HepG2 (cell line): Measurements from ENCODE around the gene GLB1L3. TPM values are rescaled to one million over a fixed set of nuclear protein-coding genes. Genes with fewer than 3 reads are reported as not detected.
A peak's percentile ranks its signal among the peaks of the same experiment; 100 is the strongest.

Source experiments
- ATAC-seq: fragments of 200-7000 bp; cut with Tn5 transposase; 3 replicates; pipeline ENCODE4 v1.9.1; 2020; ENCODE audit warnings: mild to moderate bottlenecking, moderate library complexity
- BruUV-seq: library from RNA; stranded (reverse); fragments of 400-500 nt; replicated peaks from 2 replicates; lab custom pipeline; 2021; lab: Mats Ljungman, UMichigan
- CTCF ChIA-PET: fragments of 300-600 bp; formaldehyde crosslinking; extraction: SDS; loops from one replicate; lab custom pipeline; 2021; ENCODE audit warnings: low total read pairs, inconsistent platforms, low intra/inter-chr PET ratio; lab: Yijun Ruan, JAX
- POLR2A ChIA-PET: fragments of 350-600 bp; sonication (Branson Sonifier 250); formaldehyde crosslinking; loops from one replicate; lab custom pipeline; 2020; ENCODE audit warnings: antibody characterized with exemption, inconsistent platforms; lab: Yijun Ruan, JAX
- DNase-seq: peaks from one replicate; pipeline ENCODE4 v3.0.0-alpha.2; 2015; ENCODE audit warnings: low spot score
- FAIRE-seq: peaks from 3 replicates; lab custom pipeline; 2011; peaks lifted over from hg19 to GRCh38; lab: Jason Lieb, UNC
- H2AFZ ChIP-seq: one replicate; pipeline ENCODE4 v1.6.1; 2011; ENCODE audit warnings: low read length, inconsistent platforms
- H3K27ac ChIP-seq: fragments of 300-600 bp; 3 replicates; pipeline ENCODE4 v1.8.0; 2011; ENCODE audit warnings: mixed run types, mild to moderate bottlenecking, mixed read lengths, low read length, inconsistent platforms; ENCODE audit not compliant: insufficient read depth; ENCODE audit errors: extremely low read length
- H3K27me3 ChIP-seq, 2 experiments: fragments of 200-600 bp in 1 of 2; 2 replicates in 1 of 2; 3 replicates in 1 of 2; pipeline versions ENCODE4 v1.6.0 to v1.8.0; 2011; ENCODE audit warnings: low read length in 2 of 2, mild to moderate bottlenecking in 2 of 2, moderate library complexity in 2 of 2, inconsistent platforms in 1 of 2; ENCODE audit not compliant: insufficient read depth in 2 of 2, control insufficient read depth in 1 of 2
- H3K36me3 ChIP-seq, 2 experiments: fragments of 200-600 bp in 1 of 2; replicated peaks in 1 of 2; 2 replicates in 1 of 2; 3 replicates in 1 of 2; pipeline versions ENCODE4 v1.5.1 to v1.8.0; 2011; ENCODE audit warnings: low read length in 2 of 2, inconsistent platforms in 1 of 2; ENCODE audit not compliant: insufficient read depth in 2 of 2, control insufficient read depth in 1 of 2
- H3K4me1 ChIP-seq: 2 replicates; pipeline ENCODE4 v1.5.1; 2012; ENCODE audit warnings: low read length, inconsistent platforms; ENCODE audit not compliant: insufficient read depth
- H3K4me2 ChIP-seq: 2 replicates; pipeline ENCODE4 v1.6.0; 2011; ENCODE audit warnings: low read depth, low read length, inconsistent platforms
- H3K4me3 ChIP-seq, 3 experiments: fragments of 200-600 bp in 1 of 3; sonication (generic), shearing (Covaris generic) in 1 of 3; replicated peaks in 1 of 3; 2 replicates each; pipeline ENCODE4 v1.5.1; 2011 to 2016; ENCODE audit warnings: low read length in 3 of 3, inconsistent platforms in 2 of 3, low read depth in 2 of 3, mild to moderate bottlenecking in 2 of 3, control low read depth in 1 of 3, mixed read lengths in 1 of 3; ENCODE audit not compliant: insufficient read depth in 1 of 3
- H3K79me2 ChIP-seq: one replicate; pipeline ENCODE4 v1.6.1; 2011; ENCODE audit warnings: low read length, inconsistent platforms; ENCODE audit not compliant: insufficient read depth
- H3K9ac ChIP-seq: 2 replicates; pipeline ENCODE4 v1.6.0; 2011; ENCODE audit warnings: mild to moderate bottlenecking, low read depth, low read length, inconsistent platforms; ENCODE audit not compliant: insufficient read depth
- H3K9me3 ChIP-seq: 2 replicates; pipeline ENCODE4 v1.5.1; 2012; ENCODE audit warnings: mild to moderate bottlenecking, low read length
- H4K20me1 ChIP-seq: 2 replicates; pipeline ENCODE4 v1.6.0; 2011; ENCODE audit warnings: inconsistent platforms, mild to moderate bottlenecking, low read length, moderate library complexity; ENCODE audit not compliant: insufficient read depth
- CENPX ChIP-seq: sonication (generic); formaldehyde crosslinking; IDR thresholded peaks from 2 replicates; pipeline ENCODE4 v1.9.0; 2021; ENCODE audit warnings: mild to moderate bottlenecking, missing genetic modification reagents, moderate library complexity
- CREM ChIP-seq, 2 experiments: sonication (generic) in 1 of 2; formaldehyde crosslinking in 1 of 2; IDR thresholded peaks; 2 replicates each; pipeline versions ENCODE4 v1.4.0 to v1.6.1; 2016 to 2020; ENCODE audit warnings: antibody characterized with exemption in 1 of 2, mild to moderate bottlenecking in 1 of 2, missing genetic modification reagents in 1 of 2
- GABPB1 ChIP-seq: IDR thresholded peaks from 2 replicates; pipeline ENCODE4 v1.6.1; 2016; ENCODE audit warnings: mild to moderate bottlenecking, missing genetic modification reagents, moderate library complexity, missing compliant biosample characterization
- MAFF ChIP-seq: IDR thresholded peaks from 2 replicates; pipeline ENCODE4 v1.6.1; 2011; ENCODE audit warnings: low read depth, low read length, improper control_type of control experiment
- MAFK ChIP-seq, 2 experiments: IDR thresholded peaks in 1 of 2; conservative IDR thresholded peaks in 1 of 2; 2 replicates each; pipeline ENCODE4 v1.6.1; 2011; ENCODE audit warnings: improper control_type of control experiment in 2 of 2, low read length in 2 of 2
- PHF8 ChIP-seq: sonication (generic); formaldehyde crosslinking; IDR thresholded peaks from 2 replicates; pipeline ENCODE4 v1.5.0; 2020; ENCODE audit warnings: missing genetic modification reagents
- TFDP1 ChIP-seq: IDR thresholded peaks from 2 replicates; pipeline ENCODE4 v1.6.1; 2016; ENCODE audit warnings: missing compliant biosample characterization, missing genetic modification reagents, borderline replicate concordance
- ZNF644 ChIP-seq: IDR thresholded peaks from 2 replicates; pipeline ENCODE4 v1.6.1; 2016; ENCODE audit warnings: low read depth
- WGBS: methylation state at CpG from one replicate; pipeline ENCODE4 v1.1.6; 2017; ENCODE audit warnings: low lambda C conversion rate; 5-methylcytosine and 5-hydroxymethylcytosine counted together
- in situ Hi-C: cut with HindIII; loops from 2 replicates; pipeline ENCODE4 v1.10.0; 2017; ENCODE audit warnings: low pct_unique_long_range_greater_than_20kb; ENCODE audit not compliant: extremely low pct_ligation_motif_present
- intact Hi-C: fragments of 100-400 bp; cut with micrococcal nuclease; formaldehyde crosslinking; loops from one replicate; pipeline ENCODE4 v1.10.0; 2022; ENCODE audit not compliant: unreplicated experiment
- polyA plus RNA-seq, 8 experiments: library from polyadenylated mRNA; depleted of rRNA in 3 of 8; stranded (reverse) in 7 of 8; unstranded in 1 of 8; fragments of >200 nt; fragmentation: Illumina TruSeq in 4 of 8; extraction: Trizol in 4 of 8; gene quantifications; 2 replicates each; pipeline versions ENCODE4 v1.2.1 to v1.2.3, GENCODE V29; 2011 to 2016; ENCODE audit warnings: low read depth in 4 of 8, missing spikeins in 1 of 8, mixed read lengths in 1 of 8; ENCODE audit not compliant: insufficient read depth in 1 of 8
- total RNA-seq, 5 experiments: library from RNA; depleted of rRNA; stranded (reverse); fragments of >200 nt; fragmentation: Illumina TruSeq; extraction: Trizol; gene quantifications; 2 replicates each; pipeline ENCODE4 v1.2.3, GENCODE V29; 2016; ENCODE audit warnings: low read depth in 1 of 5
- TF ChIP-seq, protein P1 (sequence below): sonication (generic); formaldehyde crosslinking; IDR thresholded peaks from 2 replicates; pipeline ENCODE4 v1.4.0; 2020; ENCODE audit warnings: mild to moderate bottlenecking, missing genetic modification reagents, borderline replicate concordance

Gene GLB1L3
- total and polyA plus RNA-seq, 2 of the 13 experiments (the other 11 are each of a cell fraction or from before 2014, with no cell fraction given), result not detected

DNA sequence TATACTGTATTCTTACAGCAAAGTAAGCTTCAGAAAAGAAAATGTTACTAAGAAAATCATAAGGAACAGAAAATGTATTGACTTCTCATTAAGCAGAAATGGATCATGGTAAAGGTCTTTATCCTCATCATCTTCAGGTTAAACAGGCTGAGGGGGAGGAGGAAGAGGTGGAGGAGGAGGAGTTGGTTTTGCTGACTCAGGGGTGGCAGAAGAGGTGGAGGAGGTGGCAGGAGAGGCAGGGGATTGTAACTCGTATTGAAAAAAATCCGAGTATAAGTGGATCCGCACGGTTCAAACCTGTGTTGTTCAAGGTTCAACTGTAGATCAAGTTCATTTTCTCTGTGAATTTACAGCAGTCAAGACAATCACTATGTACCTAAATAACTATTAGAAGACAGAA is 13.0 kb downstream of the GLB1L3 start:
- no peaks in the 10 kb centered on the region for H4K20me1 ChIP-seq
- H3K79me2 ChIP-seq, result no peaks in the 10 kb centered on the region
- H2AFZ ChIP-seq, result no peak overlapping the region
- intact Hi-C loops (no loop called here), in situ Hi-C loops (no loop called here)
- TF ChIP-seq MAFK (conservative IDR thresholded peaks at IDR 0.05 in 1 of 2, IDR thresholded peaks at IDR 0.05 in 1 of 2; ENCODE audit: low read length in 2 of 2), result peak; percentile 27 to 73; a peak in 2 of 4 replicates
- no peak for TF ChIP-seq TFDP1 (CRISPR knock-in tag)
- TF ChIP-seq MAFF, result peak; percentile 52
- no peak for TF ChIP-seq CREM (IDR thresholded peaks at IDR 0.05)
- TF ChIP-seq CREM (CRISPR knock-in tag; IDR thresholded peaks at IDR 0.05), result no peak
- TF ChIP-seq CENPX (CRISPR knock-in tag), result no peak
- ChIA-PET POLR2A (no interaction called here), CTCF (no interaction called here)
- peaks cover 0 to 39% of the 10 kb centered on the region in 2 experiments; a peak in 3 of 5 replicates for H3K27me3 ChIP-seq
- 25% methylated on average over 4 of the region's 4 CpGs for WGBS
- no TSS peak for BruUV-seq
- no peaks in the 10 kb centered on the region for H3K4me1 ChIP-seq
- no peak overlapping the region for H3K9ac ChIP-seq
- FAIRE-seq (no peak), DNase-seq (no peak), ATAC-seq (no peak)
- H3K4me2 ChIP-seq, result no peak overlapping the region
- no peak overlapping the region for H3K27ac ChIP-seq
- no peaks in the 10 kb centered on the region for H3K9me3 ChIP-seq
- H3K36me3 ChIP-seq, result no peaks in the 10 kb centered on the region
- H3K4me3 ChIP-seq, result no peak overlapping the region

DNA sequence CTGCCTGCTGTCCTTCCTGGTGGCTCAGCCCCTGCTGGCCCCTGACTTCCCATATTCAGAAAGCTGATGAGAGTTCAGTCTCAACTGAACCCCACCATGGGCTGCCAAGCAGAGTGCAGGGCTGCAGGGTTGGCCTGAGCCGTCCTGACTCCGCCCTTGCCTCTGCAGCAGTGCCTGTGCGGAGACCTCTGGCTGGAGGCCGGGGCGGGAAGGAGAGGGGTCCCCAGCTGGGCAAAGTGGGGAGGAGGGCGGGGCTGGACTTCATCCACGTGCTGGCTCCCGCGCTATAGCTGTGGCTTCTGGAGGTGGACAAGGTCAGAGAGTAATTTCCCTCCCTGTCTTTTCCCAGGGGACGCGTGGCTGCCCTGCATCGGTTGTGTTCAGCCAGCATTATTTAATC is 13.6 kb downstream of the GLB1L3 start:
- in situ Hi-C loops, result no loop called here
- no peak overlapping the region for H3K27ac ChIP-seq
- no peak for TF ChIP-seq GABPB1 (CRISPR knock-in tag)
- TF ChIP-seq, protein P1, sequence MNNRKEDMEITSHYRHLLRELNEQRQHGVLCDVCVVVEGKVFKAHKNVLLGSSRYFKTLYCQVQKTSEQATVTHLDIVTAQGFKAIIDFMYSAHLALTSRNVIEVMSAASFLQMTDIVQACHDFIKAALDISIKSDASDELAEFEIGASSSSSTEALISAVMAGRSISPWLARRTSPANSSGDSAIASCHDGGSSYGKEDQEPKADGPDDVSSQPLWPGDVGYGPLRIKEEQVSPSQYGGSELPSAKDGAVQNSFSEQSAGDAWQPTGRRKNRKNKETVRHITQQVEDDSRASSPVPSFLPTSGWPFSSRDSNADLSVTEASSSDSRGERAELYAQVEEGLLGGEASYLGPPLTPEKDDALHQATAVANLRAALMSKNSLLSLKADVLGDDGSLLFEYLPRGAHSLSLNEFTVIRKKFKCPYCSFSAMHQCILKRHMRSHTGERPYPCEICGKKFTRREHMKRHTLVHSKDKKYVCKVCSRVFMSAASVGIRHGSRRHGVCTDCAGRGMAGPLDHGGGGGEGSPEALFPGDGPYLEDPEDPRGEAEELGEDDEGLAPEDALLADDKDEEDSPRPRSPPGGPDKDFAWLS (CRISPR knock-in tag), result no peak
- TF ChIP-seq ZNF644 (CRISPR knock-in tag), result no peak
- no peak for TF ChIP-seq PHF8 (CRISPR knock-in tag)
- H4K20me1 ChIP-seq, result no peaks in the 10 kb centered on the region
- ChIA-PET POLR2A (no interaction called here), CTCF (no interaction called here)
- no peak for DNase-seq
- ATAC-seq, result peak; percentile 79
- H3K79me2 ChIP-seq, result no peaks in the 10 kb centered on the region
- BruUV-seq, result no TSS peak
- no peaks in the 10 kb centered on the region for H3K4me1 ChIP-seq
- no peak overlapping the region for H3K4me3 ChIP-seq
- FAIRE-seq, result no peak
- H2AFZ ChIP-seq, result no peak overlapping the region
- WGBS, result 16% methylated on average over 8 of the region's 12 CpGs
- no peaks in the 10 kb centered on the region for H3K9me3 ChIP-seq
- no peak overlapping the region for H3K9ac ChIP-seq
- H3K4me2 ChIP-seq, result no peak overlapping the region
- no peaks in the 10 kb centered on the region for H3K36me3 ChIP-seq
- peaks cover 0 to 39% of the 10 kb centered on the region in 2 experiments; a peak in 3 of 5 replicates for H3K27me3 ChIP-seq
- intact Hi-C loops, result no loop called here
